NCI-H2107 treated with DMSO at 0.1 percent for 48 hours (cell line): ENCODE results near the gene C1orf115.
"Not testable (repeated sequence)": the region's sequence is repeated elsewhere in the genome, so short reads cannot be mapped to it uniquely, and the experiment has no call there.

Experiments used
- DNase-seq: peaks from one replicate; lab custom pipeline; 2025; ENCODE audit not compliant: unreplicated experiment; lab: John Stamatoyannopoulos, UW

Gene C1orf115

GRCh38 chr1:220717800-220718640 lies 27.9 kb downstream of the C1orf115 start:
- no peak for DNase-seq

GRCh38 chr1:220721266-220721665 lies 31.1 kb downstream of the C1orf115 start:
- not testable (repeated sequence) for DNase-seq

- no peak for DNase-seq
Observed at GRCh38 chr1:220726634-220727033, 36.5 kb downstream of the C1orf115 start.

- no peak for DNase-seq
Observed at GRCh38 chr1:220727519-220727918, 37.4 kb downstream of the C1orf115 start.

GRCh38 chr1:220730486-220730885 lies 40.3 kb downstream of the C1orf115 start:
- no peak for DNase-seq

- DNase-seq, result no peak
Observed at GRCh38 chr1:220732137-220732536, 42.0 kb downstream of the C1orf115 start.

- no peak for DNase-seq
Observed at GRCh38 chr1:220732621-220733020, 42.5 kb downstream of the C1orf115 start.

GRCh38 chr1:220733086-220733601 lies 43.0 kb downstream of the C1orf115 start:
- DNase-seq, result peak; percentile 87

- DNase-seq, result no peak
Observed at GRCh38 chr1:220734571-220735326, 44.6 kb downstream of the C1orf115 start.

- not testable (repeated sequence) for DNase-seq
Observed at GRCh38 chr1:220736283-220736682, 46.1 kb downstream of the C1orf115 start.

- no peak for DNase-seq
Observed at GRCh38 chr1:220741349-220741748, 51.2 kb downstream of the C1orf115 start.

- DNase-seq, result no peak
Observed at GRCh38 chr1:220741825-220742224, 51.7 kb downstream of the C1orf115 start.

- DNase-seq, result no peak
Observed at GRCh38 chr1:220742520-220742919, 52.4 kb downstream of the C1orf115 start.

- no peak for DNase-seq
Observed at GRCh38 chr1:220746851-220747250, 56.7 kb downstream of the C1orf115 start.

GRCh38 chr1:220747437-220748088 lies 57.4 kb downstream of the C1orf115 start:
- no peak for DNase-seq

GRCh38 chr1:220748089-220748934 lies 58.1 kb downstream of the C1orf115 start, which contains the start of gene MTARC2:
MTARC2 (plus strand) TSS chr1:220748322; CDS start chr1:220748532, 210 bp downstream.
- DNase-seq, result peak; percentile 89
